COLO668 (cell line): ENCODE measurements around the gene OR13A1.
"Not testable (repeated sequence)": the region's sequence is repeated elsewhere in the genome, so short reads cannot be mapped to it uniquely, and the experiment has no call there.

ENCODE experiments used
- DNase-seq: peaks from one replicate; lab custom pipeline; 2025; ENCODE audit not compliant: unreplicated experiment; lab: John Stamatoyannopoulos, UW

OR13A1 gene

GRCh38 chr10:45282061-45282460, 33.3 kb downstream of the OR13A1 start:
- no peak for DNase-seq

- no peak for DNase-seq
Measured at GRCh38 chr10:45280113-45280760, 35.2 kb downstream of the OR13A1 start.

- DNase-seq: no peak
Measured at GRCh38 chr10:45279682-45280081, 35.7 kb downstream of the OR13A1 start.

DNA sequence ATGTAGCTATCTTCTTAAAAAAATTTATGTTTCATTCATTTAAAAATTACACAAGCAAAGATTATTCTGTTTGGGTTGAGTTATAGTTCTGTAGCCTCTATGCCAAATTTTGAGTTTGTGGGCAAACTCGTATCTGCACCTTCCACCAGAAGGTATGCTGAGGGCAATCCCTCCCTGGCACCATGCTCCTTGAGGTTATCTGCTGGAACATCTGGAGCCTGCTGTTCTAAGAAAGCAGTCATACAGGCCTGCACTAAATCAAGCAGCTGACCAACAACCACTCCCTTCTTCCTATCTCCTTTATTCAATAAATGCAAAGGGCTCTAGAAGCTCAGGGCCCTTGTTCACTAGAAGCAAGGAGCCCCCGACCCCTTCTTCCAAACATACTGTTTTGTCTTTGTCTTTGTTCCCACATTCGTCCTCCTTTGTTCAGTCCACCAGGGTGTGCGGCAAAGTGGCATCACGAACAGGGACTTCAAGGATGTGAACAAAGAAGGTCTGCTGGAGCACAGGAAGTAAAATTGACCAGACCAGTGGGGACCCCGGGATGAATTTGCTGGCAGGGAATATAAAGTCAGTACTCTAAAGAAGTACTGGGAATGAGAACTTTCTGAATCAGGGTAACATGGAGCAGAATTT, 36.4 kb downstream of the OR13A1 start:
- no peak for DNase-seq

- not testable (repeated sequence) for DNase-seq
Measured at GRCh38 chr10:45276146-45276545, 39.3 kb downstream of the OR13A1 start.

- DNase-seq: no peak
Measured at GRCh38 chr10:45274364-45274763, 41.0 kb downstream of the OR13A1 start.

DNA sequence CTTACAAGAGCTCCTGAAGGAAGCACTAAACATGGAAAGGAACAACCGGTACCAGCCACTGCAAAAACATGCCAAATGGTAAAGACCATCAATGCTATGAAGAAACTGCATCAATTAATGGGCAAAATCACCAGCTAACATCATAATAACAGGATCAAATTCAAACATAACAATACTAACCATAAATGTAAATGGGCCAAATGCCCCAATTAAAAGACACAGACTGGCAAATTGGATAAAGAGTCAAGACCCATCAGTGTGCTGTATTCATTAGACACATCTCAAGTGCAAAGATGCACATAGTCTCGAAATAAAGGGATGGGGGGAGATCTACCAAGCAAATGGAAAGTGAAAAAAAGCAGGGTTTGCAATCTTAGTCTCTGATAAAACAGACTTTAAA, 47.6 kb downstream of the OR13A1 start:
- not testable (repeated sequence) for DNase-seq

DNA sequence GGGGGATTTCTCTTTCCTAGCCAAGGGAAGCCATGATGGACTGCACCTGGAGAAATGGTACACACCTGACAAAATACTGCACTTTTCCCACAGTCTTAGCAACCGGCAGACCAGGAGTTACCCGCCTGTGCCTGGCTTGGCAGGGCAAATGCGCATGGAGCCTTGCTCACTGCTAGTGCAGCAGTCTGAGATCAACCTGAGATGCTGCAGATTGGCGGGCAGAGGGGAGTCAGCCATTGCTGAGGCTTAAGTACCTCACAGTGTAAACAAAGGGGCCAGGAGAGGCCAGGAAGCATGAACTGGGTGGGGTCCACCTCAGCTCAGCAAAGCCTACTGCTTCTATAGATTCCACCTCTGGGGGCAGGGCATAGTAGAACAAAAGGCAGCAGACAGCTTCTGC, 49.4 kb downstream of the OR13A1 start:
- DNase-seq: no peak

DNA sequence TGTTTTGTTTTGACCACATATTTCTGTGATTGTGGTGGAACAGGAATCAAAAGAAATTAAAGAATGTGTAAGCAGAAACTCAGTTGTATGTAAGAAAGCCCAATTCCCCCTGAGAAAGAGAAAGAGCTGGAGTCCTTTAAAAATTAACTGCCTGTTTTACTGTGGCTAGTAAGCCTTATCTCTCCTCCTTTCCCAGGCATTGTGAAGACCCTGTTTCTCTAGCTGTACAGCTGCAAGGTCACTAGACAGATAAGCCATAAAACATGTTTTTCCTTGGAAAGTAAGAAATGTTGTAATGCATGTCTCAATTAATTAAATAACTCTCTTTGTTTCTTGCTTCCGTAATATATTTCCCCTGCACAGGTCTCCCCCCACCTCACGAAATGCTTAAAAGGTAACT, 53.5 kb downstream of the OR13A1 start:
- no peak for DNase-seq

GRCh38 chr10:45261243-45261775, 54.1 kb downstream of the OR13A1 start:
- no peak for DNase-seq

- DNase-seq: not testable (repeated sequence)
Measured at GRCh38 chr10:45260635-45261034, 54.8 kb downstream of the OR13A1 start.

DNA sequence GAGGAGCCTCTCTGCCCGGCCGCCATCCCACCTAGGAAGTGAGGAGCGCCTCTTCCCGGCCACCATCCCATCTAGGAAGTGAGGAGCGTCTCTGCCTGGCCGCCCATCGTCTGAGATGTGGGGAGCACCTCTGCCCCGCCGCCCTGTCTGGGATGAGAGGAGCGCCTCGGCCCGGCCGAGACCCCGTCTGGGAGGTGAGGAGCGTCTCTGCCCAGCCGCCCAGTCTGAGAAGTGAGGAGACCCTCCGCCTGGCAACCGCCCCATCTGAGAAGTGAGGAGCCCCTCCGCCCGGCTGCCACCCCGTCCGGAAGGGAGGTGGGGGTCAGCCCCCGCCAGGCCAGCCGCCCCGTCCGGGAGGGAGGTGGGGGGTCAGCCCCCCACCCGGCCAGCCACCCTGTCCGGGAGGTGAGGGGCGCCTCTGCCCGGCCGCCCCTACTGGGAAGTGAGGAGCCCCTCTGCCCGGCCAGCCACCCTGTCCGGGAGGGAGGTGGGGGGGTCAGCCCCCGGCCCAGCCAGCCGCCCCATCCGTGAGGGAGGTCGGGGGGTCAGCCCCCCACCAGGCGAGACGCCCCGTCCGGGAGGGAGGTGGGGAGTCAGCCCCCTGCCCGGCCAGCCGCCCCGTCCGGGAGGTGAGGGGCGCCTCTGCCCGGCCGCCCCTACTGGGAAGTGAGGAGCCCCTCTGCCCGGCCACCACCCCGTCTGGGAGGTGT, 55.5 kb downstream of the OR13A1 start:
- DNase-seq: not testable (repeated sequence)

- no peak for DNase-seq
Measured at GRCh38 chr10:45257600-45257999, 57.8 kb downstream of the OR13A1 start.

DNA sequence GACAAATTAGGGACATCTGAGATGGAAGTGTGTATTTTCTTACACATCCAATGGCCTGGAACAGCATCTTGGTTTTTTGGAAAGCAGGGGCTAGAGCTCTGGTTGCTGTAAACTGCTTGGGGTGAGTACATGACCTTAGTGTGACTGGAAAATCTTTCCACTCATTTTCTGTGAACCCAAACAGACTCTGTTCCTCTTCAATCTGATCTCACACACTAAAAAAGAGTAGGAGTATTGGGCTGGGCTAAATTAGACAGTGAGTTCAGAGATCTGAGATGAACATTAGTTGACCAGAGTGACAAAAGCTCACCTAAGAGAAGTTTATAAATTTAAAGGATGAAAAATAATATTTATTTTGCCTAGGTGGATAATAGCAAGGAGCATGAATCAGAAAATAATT, 59.2 kb downstream of the OR13A1 start:
- no peak for DNase-seq

DNA sequence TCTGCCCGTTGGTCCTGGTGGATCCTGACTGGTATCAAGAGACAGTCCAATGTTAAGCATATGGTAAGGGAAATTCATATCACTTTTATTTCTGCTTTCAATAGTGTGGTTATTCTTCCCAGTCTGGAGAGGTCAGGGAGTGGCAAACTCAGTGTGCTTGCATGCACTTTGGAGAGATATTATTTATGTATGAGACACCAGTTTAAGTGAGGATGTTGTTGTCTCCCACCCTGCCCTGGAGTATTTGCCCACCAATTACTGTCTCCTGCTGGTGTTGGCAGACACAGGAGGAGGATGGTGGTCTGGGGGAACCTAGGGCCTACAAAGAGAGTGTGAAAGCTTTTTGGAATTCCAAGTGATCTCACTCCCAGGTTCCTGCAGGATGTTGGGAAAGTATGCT, 59.7 kb downstream of the OR13A1 start:
- no peak for DNase-seq

- no peak for DNase-seq
Measured at GRCh38 chr10:45254892-45255291, 60.5 kb downstream of the OR13A1 start.

DNA sequence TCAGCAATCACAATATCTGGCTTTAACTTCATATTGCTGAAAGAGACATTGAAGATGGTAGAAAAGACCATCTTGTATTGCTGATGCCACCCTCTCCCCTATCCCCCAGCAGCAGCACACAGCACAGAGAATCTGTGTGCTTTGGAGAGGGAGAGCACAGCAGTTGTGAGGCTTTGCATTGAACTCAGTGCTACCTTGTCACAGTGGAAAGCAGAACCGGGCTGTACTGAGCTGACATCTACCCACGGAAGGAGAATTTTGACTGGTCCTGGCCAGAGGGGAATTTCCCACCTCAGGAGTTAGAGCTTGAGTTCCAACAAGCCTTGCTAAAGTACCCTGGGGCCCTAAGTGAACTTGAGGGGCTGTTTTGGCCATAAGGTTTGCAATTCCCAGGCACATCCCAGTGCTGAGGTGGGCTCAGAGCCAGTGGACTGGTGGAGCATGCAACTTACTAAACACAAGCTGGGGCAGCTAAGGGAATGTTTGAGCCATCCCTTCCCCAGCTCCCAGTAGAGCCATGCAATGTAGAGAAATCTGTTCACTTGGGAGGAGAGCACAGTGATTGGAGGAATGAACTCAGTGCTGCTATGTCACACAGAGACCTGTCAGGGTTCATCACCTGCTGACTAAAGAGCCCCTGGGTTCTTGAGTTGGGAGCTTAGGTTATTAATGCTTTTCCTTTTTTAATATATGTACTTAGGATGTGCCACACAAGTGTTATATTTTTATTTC, 62.1 kb downstream of the OR13A1 start:
- no peak for DNase-seq
